NCI-H526 treated with DMSO at 0.1 percent for 48 hours (cell line): ENCODE results near the gene SLC25A11.

Source experiments
- DNase-seq: peaks from one replicate; lab custom pipeline; 2025; lab: John Stamatoyannopoulos, UW

SLC25A11 gene

GRCh38 chr17:4966844-4967538 is 27.1 kb upstream of the SLC25A11 start:
- peak; percentile 98 for DNase-seq

GRCh38 chr17:4965311-4965986 is 25.6 kb upstream of the SLC25A11 start:
- no peak for DNase-seq

- no peak for DNase-seq
These were observed 20.6 kb upstream of the SLC25A11 start for GRCh38 chr17:4960279-4960922.

GRCh38 chr17:4959261-4959965 is 19.6 kb upstream of the SLC25A11 start:
- no peak for DNase-seq

GRCh38 chr17:4958102-4958501 is 18.3 kb upstream of the SLC25A11 start:
- no peak for DNase-seq

GRCh38 chr17:4956493-4957061 is 16.7 kb upstream of the SLC25A11 start:
- no peak for DNase-seq

- DNase-seq = no peak
These were observed 15.2 kb upstream of the SLC25A11 start for GRCh38 chr17:4955091-4955490.

- no peak for DNase-seq
These were observed 13.7 kb upstream of the SLC25A11 start for GRCh38 chr17:4953451-4953961.

- DNase-seq = no peak
These were observed 11.6 kb upstream of the SLC25A11 start for GRCh38 chr17:4951486-4951885.

- no peak for DNase-seq
These were observed 10.9 kb upstream of the SLC25A11 start, which contains the start of gene ENO3 for GRCh38 chr17:4950746-4951204. TSS of gene ENO3 (plus strand) at chr17:4951119. CDS start at chr17:4951830, 711 bp downstream.

GRCh38 chr17:4950075-4950745 is 10.4 kb upstream of the SLC25A11 start:
- no peak for DNase-seq

- no peak for DNase-seq
These were observed 9.7 kb upstream of the SLC25A11 start for GRCh38 chr17:4949321-4950074.

GRCh38 chr17:4948931-4949320 is 9.1 kb upstream of the SLC25A11 start:
- no peak for DNase-seq

- DNase-seq = peak; percentile 70
These were observed 8.5 kb upstream of the SLC25A11 start, which contains the start of gene PFN1 for GRCh38 chr17:4948166-4948930. TSS of gene PFN1 (minus strand) at chr17:4948530. CDS start at chr17:4948394, 136 bp downstream.

- DNase-seq = no peak
These were observed 7.7 kb upstream of the SLC25A11 start for GRCh38 chr17:4947411-4948165.

- DNase-seq = no peak
These were observed 7.2 kb upstream of the SLC25A11 start for GRCh38 chr17:4947010-4947410.

GRCh38 chr17:4946312-4946976 is 6.6 kb upstream of the SLC25A11 start:
- no peak for DNase-seq

GRCh38 chr17:4945944-4946280 is 6.1 kb upstream of the SLC25A11 start:
- DNase-seq = no peak
